Measurements from ENCODE around the gene CACNG3.

Gene CACNG3

DNA sequence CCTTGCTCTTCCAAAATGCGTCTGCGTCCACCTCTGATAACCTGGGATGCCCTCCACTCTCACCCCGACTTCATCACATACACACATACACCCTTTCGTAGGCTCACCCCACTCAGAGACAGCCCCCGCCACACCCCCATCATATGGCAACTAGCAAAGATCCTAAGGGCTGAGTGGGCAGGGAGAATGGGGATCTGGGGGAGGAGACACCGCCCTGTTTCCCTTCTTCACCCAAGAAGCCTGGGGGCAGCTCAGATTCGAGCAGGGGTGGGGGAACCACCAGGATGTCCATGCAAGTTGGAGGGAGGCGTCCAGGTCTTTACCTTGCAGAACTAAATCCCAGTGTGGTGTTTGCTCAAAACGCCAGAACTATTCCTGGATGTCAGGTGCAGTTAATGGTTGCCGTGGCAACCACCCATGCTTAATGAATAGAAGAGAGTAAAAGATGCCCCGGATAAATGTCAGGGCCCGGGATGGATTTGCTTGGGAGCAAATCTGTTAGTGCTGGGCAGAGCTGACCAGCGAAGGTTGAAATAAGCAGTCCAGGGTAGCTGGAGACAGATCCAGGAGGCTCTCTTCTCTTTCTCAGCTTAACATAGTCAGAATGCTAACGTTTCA is 72.8 kb downstream of the CACNG3 start:
- no peaks in the 10 kb centered on the region for H3F3A ChIP-seq (ENCODE audit: low read depth)
- no peaks in the 10 kb centered on the region for H3K79me2 ChIP-seq (ENCODE audit: insufficient read depth, low read length)
- no peaks in the 10 kb centered on the region for H3K9me3 ChIP-seq (ENCODE audit: insufficient read depth, low read depth, low read length)
- no peak overlapping the region for H2AFZ ChIP-seq (ENCODE audit: low read length)
- no peaks in the 10 kb centered on the region for H4K20me1 ChIP-seq (ENCODE audit: insufficient read depth, low read length, poor library complexity, severe bottlenecking)
- no peaks in the 10 kb centered on the region for H3K36me3 ChIP-seq (ENCODE audit: insufficient read depth, low read length)
- no peaks in the 10 kb centered on the region for H3K9me2 ChIP-seq (replicated peaks; ENCODE audit: low read depth, low read length)
- no peak overlapping the region for H3K9ac ChIP-seq (ENCODE audit: low read depth, low read length, poor library complexity, severe bottlenecking)
- no peaks in the 10 kb centered on the region for H3K27me3 ChIP-seq (ENCODE audit: insufficient read depth, low read length, poor library complexity, severe bottlenecking)
- no peak overlapping the region for H3K4me2 ChIP-seq (ENCODE audit: low read depth, low read length, poor library complexity, severe bottlenecking)
- H3K4me1 ChIP-seq (ENCODE audit: insufficient read depth, low read length, poor library complexity, severe bottlenecking), result no peaks in the 10 kb centered on the region
- H3K4me3 ChIP-seq (ENCODE audit: low read length, poor library complexity, severe bottlenecking), result no peak overlapping the region
- TF ChIP-seq, protein P1, sequence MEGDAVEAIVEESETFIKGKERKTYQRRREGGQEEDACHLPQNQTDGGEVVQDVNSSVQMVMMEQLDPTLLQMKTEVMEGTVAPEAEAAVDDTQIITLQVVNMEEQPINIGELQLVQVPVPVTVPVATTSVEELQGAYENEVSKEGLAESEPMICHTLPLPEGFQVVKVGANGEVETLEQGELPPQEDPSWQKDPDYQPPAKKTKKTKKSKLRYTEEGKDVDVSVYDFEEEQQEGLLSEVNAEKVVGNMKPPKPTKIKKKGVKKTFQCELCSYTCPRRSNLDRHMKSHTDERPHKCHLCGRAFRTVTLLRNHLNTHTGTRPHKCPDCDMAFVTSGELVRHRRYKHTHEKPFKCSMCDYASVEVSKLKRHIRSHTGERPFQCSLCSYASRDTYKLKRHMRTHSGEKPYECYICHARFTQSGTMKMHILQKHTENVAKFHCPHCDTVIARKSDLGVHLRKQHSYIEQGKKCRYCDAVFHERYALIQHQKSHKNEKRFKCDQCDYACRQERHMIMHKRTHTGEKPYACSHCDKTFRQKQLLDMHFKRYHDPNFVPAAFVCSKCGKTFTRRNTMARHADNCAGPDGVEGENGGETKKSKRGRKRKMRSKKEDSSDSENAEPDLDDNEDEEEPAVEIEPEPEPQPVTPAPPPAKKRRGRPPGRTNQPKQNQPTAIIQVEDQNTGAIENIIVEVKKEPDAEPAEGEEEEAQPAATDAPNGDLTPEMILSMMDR (conservative IDR thresholded peaks at IDR 0.05; ENCODE audit: low read length), result no peak
- TF ChIP-seq EZH2phosphoT487 (IDR thresholded peaks at IDR 0.05; ENCODE audit: borderline replicate concordance), result no peak

DNA sequence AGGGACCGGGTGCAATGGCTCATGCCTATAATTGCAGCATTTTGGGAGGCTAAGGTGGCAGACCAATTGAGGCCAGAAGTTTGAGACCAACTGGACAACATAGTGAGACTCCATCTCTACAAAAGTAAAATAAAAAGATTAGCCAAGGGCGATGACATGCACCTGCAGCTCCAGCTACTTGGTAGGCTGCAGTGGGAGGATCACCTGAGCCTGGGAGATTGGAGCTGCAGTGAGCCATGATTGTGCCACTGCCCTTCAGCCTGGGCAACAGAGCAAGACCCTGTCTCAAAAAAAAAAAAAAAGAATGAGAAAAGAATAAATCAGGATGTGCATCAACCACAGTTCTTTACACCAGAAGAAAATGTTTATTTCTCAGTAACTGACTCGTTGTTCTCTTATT is 76.0 kb downstream of the CACNG3 start:
- Histone ChIP-seq H4K20me1 (ENCODE audit: insufficient read depth, low read length, poor library complexity, severe bottlenecking) (no peaks in the 10 kb centered on the region), H3K4me2 (ENCODE audit: low read depth, low read length, poor library complexity, severe bottlenecking) (no peak overlapping the region), H3K9ac (ENCODE audit: low read depth, low read length, poor library complexity, severe bottlenecking) (no peak overlapping the region), H3K36me3 (ENCODE audit: insufficient read depth, low read length) (no peaks in the 10 kb centered on the region), H3K9me3 (ENCODE audit: insufficient read depth, low read depth, low read length) (no peaks in the 10 kb centered on the region), H3F3A (ENCODE audit: low read depth) (no peaks in the 10 kb centered on the region), H3K4me1 (ENCODE audit: insufficient read depth, low read length, poor library complexity, severe bottlenecking) (no peaks in the 10 kb centered on the region), H3K27me3 (ENCODE audit: insufficient read depth, low read length, poor library complexity, severe bottlenecking) (no peaks in the 10 kb centered on the region), H2AFZ (ENCODE audit: low read length) (no peak overlapping the region), H3K4me3 (ENCODE audit: low read length, poor library complexity, severe bottlenecking) (no peak overlapping the region), H3K9me2 (replicated peaks; ENCODE audit: low read depth, low read length) (no peaks in the 10 kb centered on the region), H3K79me2 (ENCODE audit: insufficient read depth, low read length) (no peaks in the 10 kb centered on the region)
- TF ChIP-seq, protein P1 (conservative IDR thresholded peaks at IDR 0.05; ENCODE audit: low read length), result no peak
- TF ChIP-seq EZH2phosphoT487 (IDR thresholded peaks at IDR 0.05; ENCODE audit: borderline replicate concordance), result no peak

DNA sequence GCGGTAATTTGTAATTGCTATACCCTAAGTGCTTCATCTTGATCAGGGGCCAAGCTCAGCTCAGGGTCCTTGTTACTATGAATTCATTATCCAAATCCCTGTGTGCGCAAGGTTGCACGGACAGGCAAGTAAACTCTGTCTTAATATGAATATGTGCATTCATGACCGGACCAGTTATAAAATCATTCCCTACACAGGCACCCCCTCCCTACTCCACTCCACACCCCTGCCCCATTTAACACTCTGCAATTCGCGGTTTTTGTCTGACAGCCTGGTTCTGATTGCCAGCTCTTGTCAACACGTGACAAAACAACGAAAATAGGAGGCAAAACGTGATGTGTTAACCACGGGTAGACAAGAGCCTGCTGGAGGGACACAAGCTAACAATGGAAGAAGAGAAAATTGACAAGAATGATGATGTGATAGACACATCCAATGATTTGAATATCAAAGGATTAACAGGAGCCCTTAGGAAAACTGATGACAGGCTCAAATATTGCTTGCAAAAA is 76.5 kb downstream of the CACNG3 start:
- H3K4me2 ChIP-seq (ENCODE audit: low read depth, low read length, poor library complexity, severe bottlenecking), result no peak overlapping the region
- no peaks in the 10 kb centered on the region for H3K27me3 ChIP-seq (ENCODE audit: insufficient read depth, low read length, poor library complexity, severe bottlenecking)
- no peaks in the 10 kb centered on the region for H3F3A ChIP-seq (ENCODE audit: low read depth)
- TF ChIP-seq, protein P1 (conservative IDR thresholded peaks at IDR 0.05; ENCODE audit: low read length), result no peak
- TF ChIP-seq EZH2phosphoT487 (IDR thresholded peaks at IDR 0.05; ENCODE audit: borderline replicate concordance), result no peak
- H3K4me1 ChIP-seq (ENCODE audit: insufficient read depth, low read length, poor library complexity, severe bottlenecking), result no peaks in the 10 kb centered on the region
- no peaks in the 10 kb centered on the region for H4K20me1 ChIP-seq (ENCODE audit: insufficient read depth, low read length, poor library complexity, severe bottlenecking)
- no peaks in the 10 kb centered on the region for H3K36me3 ChIP-seq (ENCODE audit: insufficient read depth, low read length)
- no peak overlapping the region for H2AFZ ChIP-seq (ENCODE audit: low read length)
- no peak overlapping the region for H3K9ac ChIP-seq (ENCODE audit: low read depth, low read length, poor library complexity, severe bottlenecking)
- H3K4me3 ChIP-seq (ENCODE audit: low read length, poor library complexity, severe bottlenecking), result no peak overlapping the region
- no peaks in the 10 kb centered on the region for H3K9me2 ChIP-seq (replicated peaks; ENCODE audit: low read depth, low read length)
- no peaks in the 10 kb centered on the region for H3K9me3 ChIP-seq (ENCODE audit: insufficient read depth, low read depth, low read length)
- no peaks in the 10 kb centered on the region for H3K79me2 ChIP-seq (ENCODE audit: insufficient read depth, low read length)
